GM21717 (cell line): ENCODE data around the gene TRMU.

Experiments
- ATAC-seq: cut with Tn5 transposase; IDR thresholded peaks from one replicate; pipeline ENCODE4 v1.9.1; 2021; ENCODE audit warnings: mild to moderate bottlenecking, moderate library complexity; ENCODE audit not compliant: unreplicated experiment

Gene TRMU

GRCh38 chr22:46336119-46337078 lies 885 bp downstream of the TRMU start:
- ATAC-seq: no peak

DNA sequence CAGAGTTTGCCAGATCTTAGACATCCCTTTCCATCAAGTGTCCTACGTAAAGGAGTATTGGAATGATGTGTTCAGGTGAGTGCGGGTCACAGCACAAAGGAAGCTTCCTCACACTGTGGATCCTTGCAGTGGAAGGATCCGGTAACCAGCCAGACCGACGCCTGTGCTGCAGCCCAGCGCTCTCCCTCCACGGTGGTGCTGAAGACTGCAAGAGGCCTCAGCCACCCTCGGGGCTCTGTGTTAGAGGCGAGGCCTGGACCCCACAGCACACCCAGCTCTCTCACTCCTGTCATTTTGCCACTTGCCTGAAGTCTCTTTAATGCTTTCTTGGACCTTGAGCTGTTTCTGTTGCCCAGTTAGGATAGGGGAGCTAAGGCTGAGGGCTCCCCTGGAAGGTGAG lies 2.4 kb downstream of the TRMU start:
- no peak for ATAC-seq

DNA sequence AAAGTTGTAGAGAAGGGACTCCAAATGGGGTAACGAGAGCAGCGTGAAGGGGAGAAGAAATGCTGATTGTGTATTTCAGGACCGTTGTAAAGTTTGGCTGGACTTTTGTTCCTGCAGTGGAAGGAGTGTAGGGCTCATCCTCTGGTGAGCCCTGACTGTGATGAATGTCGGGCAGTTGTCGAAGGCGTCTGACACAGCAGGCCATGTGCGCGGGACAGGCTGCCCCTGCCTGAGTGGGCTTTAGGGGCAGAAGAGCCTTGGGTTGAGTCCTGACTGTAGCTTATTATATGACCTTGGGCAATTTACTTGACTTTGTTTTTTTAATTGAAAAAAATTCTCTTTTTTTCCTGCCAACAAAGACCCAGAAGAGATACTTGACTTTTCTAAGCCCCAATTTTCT lies 3.1 kb downstream of the TRMU start:
- ATAC-seq: no peak

- no peak for ATAC-seq
Measured at GRCh38 chr22:46339956-46340355, 4.4 kb downstream of the TRMU start.

GRCh38 chr22:46340676-46341075 lies 5.2 kb downstream of the TRMU start:
- no peak for ATAC-seq

- ATAC-seq: no peak
Measured at GRCh38 chr22:46346680-46347405, 11.3 kb downstream of the TRMU start.

- ATAC-seq: no peak
Measured at GRCh38 chr22:46347646-46348045, 12.1 kb downstream of the TRMU start.

- no peak for ATAC-seq
Measured at GRCh38 chr22:46348099-46348695, 12.7 kb downstream of the TRMU start.

DNA sequence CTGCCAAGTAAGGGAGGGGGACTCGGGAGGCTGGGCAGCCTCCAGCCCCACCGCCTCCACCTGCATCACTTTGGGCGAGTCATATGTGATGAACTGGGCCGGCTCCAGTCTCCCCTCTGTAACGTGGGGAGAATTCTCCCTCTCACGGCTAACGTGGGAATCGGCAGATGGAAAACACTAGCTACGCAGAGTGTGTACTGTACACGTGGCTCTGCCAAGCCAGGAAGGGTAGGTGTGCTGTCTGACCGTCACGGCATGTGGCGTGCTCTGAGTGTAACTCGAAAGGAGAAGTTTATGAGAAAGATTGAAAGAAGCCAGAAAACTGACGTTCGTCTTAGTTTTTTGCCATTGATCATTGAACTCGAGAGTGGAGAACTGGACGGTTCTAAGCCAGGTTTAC lies 13.7 kb downstream of the TRMU start:
- ATAC-seq: no peak

DNA sequence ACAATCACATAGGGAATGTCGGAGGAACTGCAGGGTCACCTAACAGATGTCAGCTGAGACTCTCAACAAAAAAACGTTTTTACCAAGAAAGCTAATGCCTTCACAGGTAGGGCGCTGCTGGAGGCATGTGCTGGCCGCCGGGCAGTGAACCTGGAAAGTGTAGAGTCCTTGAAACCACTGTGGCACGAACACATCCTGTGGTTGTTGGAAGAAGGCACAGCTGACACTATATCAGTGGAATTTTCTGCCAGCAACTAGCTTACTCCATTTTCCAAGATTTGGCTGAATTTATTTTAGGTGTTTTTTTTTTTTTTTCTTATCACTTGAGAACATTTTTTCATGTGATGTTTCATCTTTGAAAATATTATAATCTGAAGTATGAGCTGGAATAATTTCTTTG lies 14.2 kb downstream of the TRMU start:
- ATAC-seq: no peak

- ATAC-seq: no peak
Measured at GRCh38 chr22:46350121-46350520, 14.6 kb downstream of the TRMU start.

DNA sequence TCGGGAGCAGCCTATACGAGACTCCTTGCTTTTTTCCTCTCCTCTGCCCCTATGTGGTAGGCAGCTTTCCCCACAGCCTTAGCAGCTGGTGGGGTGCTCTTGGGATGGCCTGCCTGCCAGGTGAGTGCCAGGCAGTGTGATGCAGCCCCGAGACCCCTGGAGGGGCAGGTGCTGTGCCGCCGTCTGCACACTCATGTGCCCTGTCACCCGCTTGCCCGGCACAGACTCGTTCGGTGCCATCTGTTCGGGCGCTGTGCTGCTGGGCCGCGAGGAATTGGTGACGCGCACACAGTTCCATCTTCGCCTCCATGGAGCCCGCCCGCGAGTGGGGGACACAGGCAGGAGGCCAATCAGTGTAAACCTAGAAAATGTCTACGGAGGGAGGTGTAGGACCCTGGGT lies 15.1 kb downstream of the TRMU start:
- ATAC-seq: no peak

- ATAC-seq: no peak
Measured at GRCh38 chr22:46351131-46351735, 15.7 kb downstream of the TRMU start.

GRCh38 chr22:46351767-46352166 lies 16.3 kb downstream of the TRMU start:
- no peak for ATAC-seq

- no peak for ATAC-seq
Measured at GRCh38 chr22:46352276-46352675, 16.8 kb downstream of the TRMU start.

DNA sequence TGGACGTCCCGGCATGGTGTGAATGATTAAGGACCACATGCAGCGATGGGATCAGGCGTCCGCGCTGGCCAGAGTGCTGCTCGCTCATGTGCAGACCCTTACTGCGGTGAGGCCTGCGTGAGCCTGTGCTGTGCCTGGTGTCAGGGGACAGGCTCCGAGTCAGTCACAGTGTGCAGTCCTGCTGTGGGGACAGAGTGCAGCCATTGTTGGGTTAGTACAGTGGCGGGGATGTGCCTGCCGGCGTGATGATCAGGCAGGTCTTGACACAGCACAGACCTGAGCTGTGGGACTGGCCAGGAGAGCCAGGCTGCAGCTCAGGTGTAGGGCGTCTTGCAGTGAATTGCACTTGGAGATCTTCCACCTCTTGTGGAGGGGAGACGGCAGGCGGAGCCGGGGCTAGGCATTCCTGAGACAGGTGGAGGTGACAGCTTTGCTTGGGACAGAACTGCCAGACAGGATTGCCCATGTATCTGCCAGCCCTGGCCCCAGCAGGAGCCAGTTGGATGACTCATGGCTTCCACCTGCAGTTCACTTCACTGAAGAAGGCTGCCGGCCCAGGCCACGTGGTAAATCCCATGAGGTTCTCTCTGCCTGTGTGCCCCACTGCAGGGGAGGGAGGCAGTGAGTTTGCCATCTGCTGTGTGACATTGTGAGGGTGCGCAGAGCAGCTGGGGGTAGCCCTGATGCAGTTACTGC lies 17.3 kb downstream of the TRMU start:
- ATAC-seq: no peak

DNA sequence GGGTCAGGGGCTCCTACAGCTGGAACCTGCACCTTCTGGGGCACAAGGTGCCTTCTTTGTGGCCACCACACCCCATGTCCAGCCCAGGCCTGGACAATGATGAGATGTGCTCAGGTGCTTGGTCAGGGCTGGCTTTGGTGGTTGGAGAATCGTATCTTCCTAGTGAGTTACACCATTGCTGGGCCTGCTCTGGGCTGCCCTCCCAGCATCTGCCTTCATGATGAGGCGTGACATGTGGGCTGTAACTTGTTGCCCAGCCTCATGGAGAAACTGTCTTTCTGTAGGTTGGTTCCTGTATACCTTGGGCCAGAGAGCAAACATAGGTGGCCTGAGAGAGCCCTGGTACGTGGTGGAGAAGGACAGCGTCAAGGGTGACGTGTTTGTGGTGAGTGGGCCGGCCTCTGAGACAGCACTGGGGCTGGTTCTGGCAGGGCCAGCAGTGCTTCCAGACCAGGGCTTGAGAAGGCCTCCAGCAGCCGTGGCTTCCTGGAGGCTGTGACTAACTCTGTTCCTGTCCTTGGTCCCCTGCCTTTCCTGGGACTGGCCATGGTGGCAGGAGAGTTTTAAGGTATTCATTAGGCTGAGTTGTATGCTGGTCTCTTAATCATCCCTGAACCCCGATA lies 18.1 kb downstream of the TRMU start:
- ATAC-seq: no peak

DNA sequence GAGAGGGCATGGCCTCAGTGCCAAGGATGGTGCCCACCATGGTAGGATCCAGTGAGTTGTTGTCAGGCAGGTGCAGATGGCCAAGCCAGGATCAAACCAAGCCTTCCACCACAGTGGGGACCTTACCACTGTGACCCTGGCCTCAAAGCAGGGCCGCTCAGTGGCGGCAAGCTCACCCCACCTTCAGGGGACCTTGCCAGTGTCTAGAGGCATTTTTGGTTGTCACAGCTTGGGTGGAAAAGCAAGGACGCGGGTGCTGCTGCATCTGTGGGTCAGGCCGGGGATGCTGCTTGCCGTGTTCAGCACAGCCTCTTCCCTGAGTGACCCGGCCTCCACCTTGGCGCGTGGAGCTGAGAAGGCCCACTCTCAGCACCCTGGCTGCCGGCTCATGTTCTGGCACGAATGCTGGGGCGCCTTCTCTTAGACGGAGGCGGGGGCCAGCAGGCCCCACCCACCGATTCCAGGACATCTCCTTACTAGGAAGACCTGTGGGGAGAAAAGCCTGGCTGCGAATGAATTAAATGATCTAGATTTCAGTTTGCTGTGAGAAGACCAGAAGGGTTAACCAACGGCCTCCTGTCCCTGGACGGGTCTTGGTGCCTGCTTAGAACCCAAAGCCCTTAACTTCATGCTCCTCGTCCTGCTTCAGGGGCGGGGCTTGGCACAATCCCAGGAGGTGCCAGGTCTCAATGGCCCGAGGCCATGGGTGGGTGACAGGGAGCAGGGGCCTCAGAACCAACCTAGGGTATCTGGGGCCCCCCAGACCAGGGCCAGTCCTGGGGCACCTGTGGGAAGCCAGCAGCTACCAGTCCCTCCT lies 18.9 kb downstream of the TRMU start:
- no peak for ATAC-seq

DNA sequence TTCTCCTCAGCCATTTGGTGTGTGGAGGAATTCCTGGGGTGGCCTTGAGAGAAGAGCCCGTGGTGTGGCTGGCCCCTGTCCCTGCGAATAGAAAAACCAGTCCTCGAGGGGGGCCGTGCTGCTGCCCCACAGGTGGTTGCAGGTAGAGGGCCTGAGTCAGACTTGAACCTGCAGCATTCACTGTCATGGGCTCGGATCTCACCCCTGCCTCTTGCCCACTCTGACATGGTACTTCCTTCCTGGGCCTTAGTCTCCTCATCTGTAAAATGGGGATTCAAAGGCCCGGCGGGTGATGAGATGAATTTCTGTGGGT lies 19.4 kb downstream of the TRMU start:
- ATAC-seq: no peak
